Activated gamma-delta T cell (primary cell): ENCODE data around the gene ART3.

Experiments used
- DNase-seq: peaks from one replicate; lab custom pipeline; 2025; lab: John Stamatoyannopoulos, UW

ART3 gene

GRCh38 chr4:76067652-76068286 is 6.7 kb upstream of the ART3 start:
- no peak for DNase-seq

- no peak for DNase-seq
These were observed 1.7 kb upstream of the ART3 start for GRCh38 chr4:76072760-76073159.

- DNase-seq = no peak
These were observed 588 bp downstream of the ART3 start for GRCh38 chr4:76074993-76075600.

- DNase-seq = no peak
These were observed 3.6 kb downstream of the ART3 start for GRCh38 chr4:76078033-76078613.

- no peak for DNase-seq
These were observed 9.0 kb downstream of the ART3 start for GRCh38 chr4:76083386-76083988.

GRCh38 chr4:76084542-76084941 is 10.0 kb downstream of the ART3 start:
- DNase-seq = no peak

- no peak for DNase-seq
These were observed 12.7 kb downstream of the ART3 start for GRCh38 chr4:76087007-76087769.

- DNase-seq = no peak
These were observed 14.2 kb downstream of the ART3 start for GRCh38 chr4:76088719-76089118.

- DNase-seq = no peak
These were observed 15.8 kb downstream of the ART3 start for GRCh38 chr4:76090241-76090691.

- DNase-seq = no peak
These were observed 16.5 kb downstream of the ART3 start for GRCh38 chr4:76091052-76091451.

- no peak for DNase-seq
These were observed 21.1 kb downstream of the ART3 start for GRCh38 chr4:76095568-76095967.

- no peak for DNase-seq
These were observed 21.6 kb downstream of the ART3 start for GRCh38 chr4:76096076-76096475.

GRCh38 chr4:76105652-76106051 is 31.1 kb downstream of the ART3 start:
- no peak for DNase-seq

- no peak for DNase-seq
These were observed 31.9 kb downstream of the ART3 start for GRCh38 chr4:76106442-76106841.

- DNase-seq = no peak
These were observed 34.1 kb downstream of the ART3 start for GRCh38 chr4:76108467-76109181.

- DNase-seq = no peak
These were observed 42.3 kb downstream of the ART3 start for GRCh38 chr4:76116821-76117220.

- DNase-seq = no peak
These were observed 43.0 kb downstream of the ART3 start for GRCh38 chr4:76117536-76117935.

GRCh38 chr4:76120199-76120598 is 45.7 kb downstream of the ART3 start:
- no peak for DNase-seq

GRCh38 chr4:76125816-76126215 is 51.3 kb downstream of the ART3 start:
- no peak for DNase-seq

- DNase-seq = no peak
These were observed 53.2 kb downstream of the ART3 start for GRCh38 chr4:76127754-76128153.

- DNase-seq = no peak
These were observed 66.7 kb downstream of the ART3 start for GRCh38 chr4:76141241-76141640.

- no peak for DNase-seq
These were observed 70.0 kb downstream of the ART3 start for GRCh38 chr4:76144546-76144945.
